Frontal cortex (tissue), 1 donor: ENCODE results near the gene PIP4K2B. TPM values are rescaled to one million over a fixed set of nuclear protein-coding genes. Genes with fewer than 3 reads are reported as not detected.

Source experiments
- small RNA-seq: library from RNA; depleted of rRNA; stranded (forward); fragments of <200 nt; gene quantifications from one replicate; pipeline ENCODE3, GENCODE V24; 2014
- total RNA-seq: library from RNA; depleted of rRNA; stranded (reverse); fragments of >200 nt; gene quantifications from one replicate; pipeline ENCODE4 v1.2.3, GENCODE V29; 2014

The PIP4K2B gene
- total RNA-seq, 1 donor from 2014 or later: 172 TPM

Small RNA genes lying within 50 kb of the gene (small RNA-seq; reads per million reads assigned to genes)
- gene MIR4726: not detected
- not detected for gene MIR4727
- 0.20 reads per million for gene RNA5SP440
- gene RNU6-866P: not detected

Other genes starting within 250 kb of the PIP4K2B start
- 23.6 TPM for gene SRCIN1, start 193.6 kb downstream of the PIP4K2B start, total RNA-seq
- 0.82 TPM for gene EPOP, start 124.6 kb downstream of the PIP4K2B start, total RNA-seq
- gene MLLT6, start 94.3 kb downstream of the PIP4K2B start, total RNA-seq: 16.3 TPM
- gene CISD3, start 69.2 kb downstream of the PIP4K2B start, total RNA-seq: 0.82 TPM
- gene PCGF2, start 51.2 kb downstream of the PIP4K2B start, total RNA-seq: 8.2 TPM
- gene PSMB3, start 46.8 kb downstream of the PIP4K2B start, total RNA-seq: 196 TPM
- 9.4 TPM for gene CWC25, start 25.8 kb upstream of the PIP4K2B start, total RNA-seq
- gene RPL23, start 54.2 kb upstream of the PIP4K2B start, total RNA-seq: 1,517 TPM
- 44.0 TPM for gene LASP1, start 70.5 kb upstream of the PIP4K2B start, total RNA-seq
- gene FBXO47, start 167.8 kb upstream of the PIP4K2B start, total RNA-seq: not detected